CD14-positive monocyte (primary cell): ENCODE results near the gene TP73. TPM values are rescaled to one million over a fixed set of nuclear protein-coding genes. Genes with fewer than 3 reads are reported as not detected.

ENCODE experiments used
- DNase-seq, 3 donors: peaks; one replicate each; pipeline ENCODE4 v3.0.0-alpha.2; 2011 to 2022
- H2AFZ ChIP-seq: 2 replicates; pipeline ENCODE4 v1.6.0; 2012; ENCODE audit warnings: mild to moderate bottlenecking, low read depth, low read length, inconsistent platforms; ENCODE audit not compliant: insufficient read depth, poor library complexity, severe bottlenecking
- H3K27ac ChIP-seq, 2 donors: 1 replicate in 1 of 2; 2 replicates in 1 of 2; pipeline ENCODE4 v1.5.1; 2012 to 2013; ENCODE audit warnings: low read length in 2 of 2, control low read depth in 1 of 2, inconsistent platforms in 1 of 2, low read depth in 1 of 2, mild to moderate bottlenecking in 1 of 2
- H3K27me3 ChIP-seq, 2 donors: one replicate each; pipeline versions ENCODE4 v1.6.0 to v1.6.1; 2011 to 2013; ENCODE audit warnings: low read length in 2 of 2; ENCODE audit not compliant: control insufficient read depth in 2 of 2, insufficient read depth in 2 of 2
- H3K36me3 ChIP-seq, 2 donors: replicated peaks in 1 of 2; 1 replicate in 1 of 2; 2 replicates in 1 of 2; pipeline versions ENCODE4 v1.5.1 to v1.6.1; 2012 to 2013; ENCODE audit warnings: low read length in 2 of 2, control low read depth in 1 of 2, inconsistent platforms in 1 of 2, mild to moderate bottlenecking in 1 of 2; ENCODE audit not compliant: insufficient read depth in 2 of 2, control insufficient read depth in 1 of 2
- H3K4me1 ChIP-seq, 2 donors: 1 replicate in 1 of 2; 2 replicates in 1 of 2; pipeline versions ENCODE4 v1.5.1 to v1.6.1; 2012 to 2013; ENCODE audit warnings: low read length in 2 of 2, control low read depth in 1 of 2, inconsistent platforms in 1 of 2, mild to moderate bottlenecking in 1 of 2, moderate library complexity in 1 of 2; ENCODE audit not compliant: insufficient read depth in 2 of 2, control insufficient read depth in 1 of 2
- H3K4me2 ChIP-seq: replicated peaks from 2 replicates; pipeline ENCODE3; 2012; ENCODE audit warnings: low read length, moderate library complexity, mild to moderate bottlenecking; ENCODE audit not compliant: poor library complexity, severe bottlenecking; ENCODE audit errors: extremely low read depth
- H3K4me3 ChIP-seq, 3 experiments: fragments of 200-600 bp in 1 of 3; sonication (generic) in 1 of 3; replicated peaks in 1 of 3; 1 replicate in 2 of 3; 2 replicates in 1 of 3; pipeline ENCODE4 v1.5.1; 2011 to 2013; ENCODE audit warnings: low read length in 3 of 3, mild to moderate bottlenecking in 3 of 3, control low read depth in 2 of 3, low read depth in 2 of 3, inconsistent platforms in 1 of 3, moderate library complexity in 1 of 3
- H3K79me2 ChIP-seq: 2 replicates; pipeline ENCODE4 v1.6.0; 2012; ENCODE audit warnings: mild to moderate bottlenecking, control low read depth, inconsistent platforms, low read length, moderate library complexity; ENCODE audit not compliant: insufficient read depth
- H3K9ac ChIP-seq: 2 replicates; pipeline ENCODE4 v1.6.0; 2017; ENCODE audit warnings: low read length, mild to moderate bottlenecking; ENCODE audit not compliant: insufficient read depth, poor library complexity, severe bottlenecking
- H3K9me3 ChIP-seq, 2 donors: replicated peaks in 1 of 2; 1 replicate in 1 of 2; 2 replicates in 1 of 2; pipeline versions ENCODE4 v1.5.1 to v1.6.1; 2012 to 2013; ENCODE audit warnings: low read length in 2 of 2, control low read depth in 1 of 2; ENCODE audit not compliant: control insufficient read depth in 1 of 2, insufficient read depth in 1 of 2
- H4K20me1 ChIP-seq: 2 replicates; pipeline ENCODE4 v1.6.0; 2012; ENCODE audit warnings: mild to moderate bottlenecking, low read length, control low read depth, moderate library complexity; ENCODE audit not compliant: insufficient read depth
- H3K27ac Mint-ChIP-seq, 7 donors: one replicate each; pipeline ENCODE4 v1.8.0; 2020; ENCODE audit warnings: mild to moderate bottlenecking in 7 of 7, mixed read lengths in 7 of 7, moderate library complexity in 6 of 7, inconsistent platforms in 2 of 7
- H3K27me3 Mint-ChIP-seq, 3 donors: one replicate each; pipeline ENCODE4 v1.8.0; 2021 to 2022; ENCODE audit warnings: low read depth in 3 of 3, mild to moderate bottlenecking in 3 of 3, mixed read lengths in 3 of 3, moderate library complexity in 3 of 3, inconsistent platforms in 1 of 3
- H3K36me3 Mint-ChIP-seq, 2 donors: one replicate each; pipeline ENCODE4 v1.8.0; 2020; ENCODE audit warnings: mixed read lengths in 2 of 2, inconsistent platforms in 1 of 2, mild to moderate bottlenecking in 1 of 2
- H3K4me1 Mint-ChIP-seq: one replicate; pipeline ENCODE4 v1.8.0; 2020; ENCODE audit warnings: mild to moderate bottlenecking, mixed read lengths
- H3K4me3 Mint-ChIP-seq, 2 donors: one replicate each; pipeline ENCODE4 v1.8.0; 2020; ENCODE audit warnings: mild to moderate bottlenecking in 2 of 2, mixed read lengths in 2 of 2, moderate library complexity in 1 of 2
- H3K9me3 Mint-ChIP-seq, 7 donors: one replicate each; pipeline ENCODE4 v1.8.0; 2020 to 2022; ENCODE audit warnings: mixed read lengths in 7 of 7, mild to moderate bottlenecking in 6 of 7, moderate library complexity in 6 of 7, inconsistent platforms in 2 of 7
- CTCF ChIP-seq: fragments of 200-600 bp; IDR thresholded peaks from one replicate; pipeline ENCODE4 v1.8.0; 2022; ENCODE audit warnings: antibody characterized with exemption, mild to moderate bottlenecking
- WGBS: methylation state at CpG from one replicate; pipeline ENCODE4 v1.1.5; 2013; ENCODE audit warnings: missing lambda C conversion rate; ENCODE audit not compliant: insufficient coverage; 5-methylcytosine and 5-hydroxymethylcytosine counted together
- intact Hi-C, 2 donors: fragments of 100-400 bp; cut with micrococcal nuclease; formaldehyde crosslinking; loops; one replicate each; pipeline versions ENCODE4 v1.15.0 to v1.15.1; 2023
- polyA plus RNA-seq, 3 donors: library from polyadenylated mRNA; depleted of rRNA in 1 of 3; unstranded in 2 of 3; stranded (reverse) in 1 of 3; fragments of 300-500 nt in 2 of 3; fragments of >200 nt in 1 of 3; fragmentation: Illumina TruSeq in 2 of 3; gene quantifications; 1 replicate in 2 of 3; 2 replicates in 1 of 3; pipeline ENCODE4 v1.2.3, GENCODE V29; 2012 to 2021

Gene TP73
- polyA plus RNA-seq, 3 donors, result 0.21 to 0.42 TPM; not detected in 1

GRCh38 chr1:3697104-3697503 is 44.8 kb downstream of the TP73 start:
- H2AFZ ChIP-seq, result no peak overlapping the region
- H4K20me1 ChIP-seq, result no peaks in the 10 kb centered on the region
- H3K9ac ChIP-seq, result no peak overlapping the region
- intact Hi-C loops, result loop anchor here in 1 of 2 donors (2.0 kb wide), 1 partner anchor 20 kb away; no protein-coding TSS in a partner anchor
- Mint-ChIP-seq H3K36me3 (no peaks in the 10 kb centered on the region), H3K27ac (no peak overlapping the region), H3K27me3 (peaks cover 7 to 14% (median 10%) of the 10 kb centered on the region in 3 donors), H3K4me1 (peaks cover 8% of the 10 kb centered on the region), H3K4me3 (no peak overlapping the region), H3K9me3 (peaks cover 0 to 3% (median 0%) of the 10 kb centered on the region in 7 donors)
- TF ChIP-seq CTCF, result no peak
- no peaks in the 10 kb centered on the region for H3K36me3 ChIP-seq
- no peaks in the 10 kb centered on the region for H3K79me2 ChIP-seq
- H3K27me3 ChIP-seq, result no peaks in the 10 kb centered on the region
- DNase-seq, result no peak
- H3K4me3 ChIP-seq, result no peak overlapping the region
- 96% methylated on average over 13 of the region's 22 CpGs for WGBS
- no peak overlapping the region for H3K4me2 ChIP-seq
- no peak overlapping the region for H3K27ac ChIP-seq
- peaks cover 3 to 10% of the 10 kb centered on the region in 2 donors for H3K4me1 ChIP-seq
- no peaks in the 10 kb centered on the region for H3K9me3 ChIP-seq

DNA sequence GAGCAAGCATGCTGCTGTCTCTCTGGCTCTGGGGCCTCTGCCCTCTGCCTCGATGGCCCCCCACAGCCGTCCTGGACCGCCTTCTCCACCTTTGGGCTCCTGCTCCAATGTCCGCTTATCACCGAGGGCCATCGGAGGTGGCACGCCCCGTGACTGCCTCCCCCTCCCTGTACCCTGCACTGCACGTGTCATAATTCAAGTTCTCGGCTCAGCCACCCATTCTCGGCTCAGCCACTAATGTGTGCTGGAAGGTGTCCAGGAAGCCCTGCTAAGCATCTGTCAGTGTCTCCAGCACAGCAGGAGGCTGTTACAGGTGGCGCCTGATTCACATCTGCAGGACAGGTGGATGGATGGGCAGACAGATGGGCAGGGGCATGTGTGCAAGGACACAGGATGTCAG is 45.5 kb downstream of the TP73 start:
- Mint-ChIP-seq H3K27me3 (peaks cover 7 to 16% (median 10%) of the 10 kb centered on the region in 3 donors), H3K4me1 (peaks cover 8% of the 10 kb centered on the region), H3K9me3 (peaks cover 0 to 3% (median 0%) of the 10 kb centered on the region in 7 donors), H3K36me3 (no peaks in the 10 kb centered on the region), H3K27ac (no peak overlapping the region), H3K4me3 (no peak overlapping the region)
- Histone ChIP-seq H3K36me3 (no peaks in the 10 kb centered on the region), H3K27ac (no peak overlapping the region), H3K27me3 (no peaks in the 10 kb centered on the region), H3K4me3 (no peak overlapping the region), H3K79me2 (no peaks in the 10 kb centered on the region), H3K4me2 (no peak overlapping the region), H3K9ac (no peak overlapping the region), H2AFZ (no peak overlapping the region), H3K9me3 (no peaks in the 10 kb centered on the region), H3K4me1 (peaks cover 3 to 10% of the 10 kb centered on the region in 2 donors), H4K20me1 (no peaks in the 10 kb centered on the region)
- no peak for TF ChIP-seq CTCF
- intact Hi-C loops, result loop anchor here in 1 of 2 donors (2.0 kb wide), 1 partner anchor 19 kb away; no protein-coding TSS in a partner anchor
- 92% methylated on average over 7 of the region's 12 CpGs for WGBS
- no peak for DNase-seq
